Endothelial cell of umbilical vein (primary cell): ENCODE measurements around the gene OR2T5. TPM values are rescaled to one million over a fixed set of nuclear protein-coding genes. Genes with fewer than 3 reads are reported as not detected.
"Not testable (repeated sequence)": the region's sequence is repeated elsewhere in the genome, so short reads cannot be mapped to it uniquely, and the experiment has no call there.

Source experiments
- BruUV-seq: library from RNA; stranded (reverse); fragments of 400-500 nt; replicated peaks from 2 replicates; lab custom pipeline; 2021; lab: Mats Ljungman, UMichigan
- CTCF ChIA-PET: fragments of 300-600, 350-600 bp; sonication (Branson Sonifier 250); formaldehyde crosslinking; loops from one replicate; lab custom pipeline; 2021; ENCODE audit warnings: antibody characterized with exemption, inconsistent platforms; lab: Charles Lee
- POLR2A ChIA-PET: fragments of 300-600, 350-600 bp; sonication (Branson Sonifier 250); formaldehyde crosslinking; loops from one replicate; lab custom pipeline; 2021; ENCODE audit warnings: antibody characterized with exemption, inconsistent platforms; lab: Charles Lee
- DNase-seq: peaks from one replicate; pipeline ENCODE4 v3.0.0-alpha.2; 2011; ENCODE audit warnings: low read depth, low spot score
- FAIRE-seq: peaks from 2 replicates; lab custom pipeline; 2011; peaks lifted over from hg19 to GRCh38; lab: Jason Lieb, UNC
- H2AFZ ChIP-seq: 2 replicates; pipeline ENCODE4 v1.6.0; 2012; ENCODE audit warnings: low read depth, low read length, control low read depth, inconsistent platforms
- H3K27ac ChIP-seq: 2 replicates; pipeline ENCODE4 v1.5.1; 2011; ENCODE audit warnings: low read depth, mild to moderate bottlenecking, control low read depth, low read length, moderate library complexity; ENCODE audit not compliant: insufficient read depth
- H3K27me3 ChIP-seq, 2 experiments: 2 replicates each; pipeline versions ENCODE4 v1.6.0 to v1.6.1; 2011; ENCODE audit warnings: low read length in 2 of 2, mixed read lengths in 1 of 2; ENCODE audit not compliant: control insufficient read depth in 2 of 2, insufficient read depth in 2 of 2
- H3K36me3 ChIP-seq, 2 experiments: 2 replicates in 1 of 2; 3 replicates in 1 of 2; pipeline ENCODE4 v1.5.1; 2011; ENCODE audit warnings: low read length in 2 of 2, mild to moderate bottlenecking in 1 of 2, moderate library complexity in 1 of 2; ENCODE audit not compliant: control insufficient read depth in 2 of 2, insufficient read depth in 2 of 2; ENCODE audit errors: extremely low read depth in 1 of 2
- H3K4me1 ChIP-seq: 3 replicates; pipeline ENCODE4 v1.5.1; 2011; ENCODE audit warnings: mild to moderate bottlenecking, low read length; ENCODE audit not compliant: control insufficient read depth, insufficient read depth; ENCODE audit errors: extremely low read depth
- H3K4me2 ChIP-seq: 2 replicates; pipeline ENCODE4 v1.6.1; 2011; ENCODE audit warnings: low read length, control low read depth, mixed read lengths; ENCODE audit not compliant: insufficient read depth
- H3K4me3 ChIP-seq, 3 experiments: fragments of 200-600 bp in 1 of 3; sonication (generic), shearing (Covaris generic) in 1 of 3; replicated peaks in 1 of 3; 2 replicates each; pipeline ENCODE4 v1.5.1; 2011 to 2016; ENCODE audit warnings: control low read depth in 3 of 3, low read length in 3 of 3, mild to moderate bottlenecking in 2 of 3, inconsistent platforms in 1 of 3, low read depth in 1 of 3, moderate library complexity in 1 of 3; ENCODE audit not compliant: insufficient read depth in 1 of 3
- H3K79me2 ChIP-seq: 2 replicates; pipeline ENCODE4 v1.6.0; 2012; ENCODE audit warnings: low read length, inconsistent platforms; ENCODE audit not compliant: control insufficient read depth, insufficient read depth
- H3K9ac ChIP-seq: replicated peaks from 2 replicates; pipeline ENCODE3; 2011; ENCODE audit warnings: low read length, control low read depth; ENCODE audit not compliant: insufficient read depth; ENCODE audit errors: extremely low read depth
- H3K9me1 ChIP-seq: replicated peaks from 3 replicates; pipeline ENCODE4 v1.6.0; 2011; ENCODE audit warnings: mild to moderate bottlenecking, low read length; ENCODE audit not compliant: control insufficient read depth, insufficient read depth; ENCODE audit errors: extremely low read depth
- H3K9me3 ChIP-seq: replicated peaks from 2 replicates; pipeline ENCODE4 v1.5.1; 2012; ENCODE audit warnings: low read length, inconsistent platforms; ENCODE audit not compliant: control insufficient read depth, insufficient read depth
- H4K20me1 ChIP-seq: replicated peaks from 2 replicates; pipeline ENCODE3; 2011; ENCODE audit warnings: mild to moderate bottlenecking, low read length; ENCODE audit not compliant: control insufficient read depth, insufficient read depth; ENCODE audit errors: extremely low read depth
- FOS ChIP-seq: IDR thresholded peaks from 2 replicates; pipeline ENCODE4 v1.6.1; 2011; ENCODE audit warnings: mild to moderate bottlenecking, low read length, moderate library complexity, borderline replicate concordance; ENCODE audit not compliant: insufficient read depth
- JUN ChIP-seq: IDR thresholded peaks from 2 replicates; pipeline ENCODE4 v1.6.1; 2011; ENCODE audit warnings: borderline replicate concordance, low read depth; ENCODE audit not compliant: insufficient read length, insufficient read depth
- MYC ChIP-seq: IDR thresholded peaks from one replicate; pipeline ENCODE4 v1.6.1; 2011; ENCODE audit warnings: mild to moderate bottlenecking, low read depth, low read length
- POLR2AphosphoS5 ChIP-seq: IDR thresholded peaks from 2 replicates; pipeline ENCODE4 v1.6.1; 2012; ENCODE audit warnings: low read depth, mild to moderate bottlenecking, control low read depth, low read length, moderate library complexity; ENCODE audit not compliant: insufficient read depth
- dilution Hi-C: fragments of 300-500 bp; cut with MboI; formaldehyde crosslinking; loops from one replicate; pipeline ENCODE4 v1.15.0; 2019; ENCODE audit warnings: low sequenced_read_pairs; ENCODE audit not compliant: extremely low pct_ligation_motif_present
- intact Hi-C: fragments of 100-400 bp; cut with micrococcal nuclease; formaldehyde crosslinking; loops from one replicate; pipeline ENCODE4 v1.10.0; 2022
- polyA plus RNA-seq, 4 experiments: library from polyadenylated mRNA; depleted of rRNA in 3 of 4; stranded (reverse) in 3 of 4; unstranded in 1 of 4; fragments of >200 nt; gene quantifications; 2 replicates each; pipeline versions ENCODE4 v1.2.1 to v1.2.3, GENCODE V29; 2011 to 2012; ENCODE audit warnings: missing spikeins in 1 of 4
- total RNA-seq: library from RNA; stranded (reverse); gene quantifications from 2 replicates; pipeline ENCODE4 v1.2.3, GENCODE V29; 2021
- TF ChIP-seq, protein P1 (sequence below), 2 donors: IDR thresholded peaks; 1 replicate in 1 of 2; 2 replicates in 1 of 2; pipeline ENCODE4 v1.5.1; 2011; ENCODE audit warnings: low read length in 2 of 2, mild to moderate bottlenecking in 2 of 2, moderate library complexity in 2 of 2, control low read depth in 1 of 2, inconsistent platforms in 1 of 2, low read depth in 1 of 2; ENCODE audit not compliant: insufficient read depth in 1 of 2; ENCODE audit errors: extremely low read depth in 1 of 2

Gene OR2T5
- total and polyA plus RNA-seq, 2 donors (not counting 3 experiments of a cell fraction or from before 2014, with no cell fraction given) = not detected

- no peaks in the 10 kb centered on the region for H4K20me1 ChIP-seq
- H3K4me3 ChIP-seq = no peak overlapping the region
- H3K9ac ChIP-seq = no peak overlapping the region
- FAIRE-seq (no peak), DNase-seq (no peak)
- H3K27me3 ChIP-seq = no peaks in the 10 kb centered on the region
- H3K9me3 ChIP-seq = peaks cover 2% of the 10 kb centered on the region
- POLR2A ChIA-PET = no interaction called here
- no peak overlapping the region for H2AFZ ChIP-seq
- intact Hi-C loops (no loop called here), dilution Hi-C loops (no loop called here)
- H3K9me1 ChIP-seq = no peaks in the 10 kb centered on the region
- BruUV-seq = no TSS peak
- H3K36me3 ChIP-seq = no peaks in the 10 kb centered on the region
- no peaks in the 10 kb centered on the region for H3K4me1 ChIP-seq
- no peak for TF ChIP-seq FOS
- no peak for TF ChIP-seq MYC
- TF ChIP-seq, protein P1, sequence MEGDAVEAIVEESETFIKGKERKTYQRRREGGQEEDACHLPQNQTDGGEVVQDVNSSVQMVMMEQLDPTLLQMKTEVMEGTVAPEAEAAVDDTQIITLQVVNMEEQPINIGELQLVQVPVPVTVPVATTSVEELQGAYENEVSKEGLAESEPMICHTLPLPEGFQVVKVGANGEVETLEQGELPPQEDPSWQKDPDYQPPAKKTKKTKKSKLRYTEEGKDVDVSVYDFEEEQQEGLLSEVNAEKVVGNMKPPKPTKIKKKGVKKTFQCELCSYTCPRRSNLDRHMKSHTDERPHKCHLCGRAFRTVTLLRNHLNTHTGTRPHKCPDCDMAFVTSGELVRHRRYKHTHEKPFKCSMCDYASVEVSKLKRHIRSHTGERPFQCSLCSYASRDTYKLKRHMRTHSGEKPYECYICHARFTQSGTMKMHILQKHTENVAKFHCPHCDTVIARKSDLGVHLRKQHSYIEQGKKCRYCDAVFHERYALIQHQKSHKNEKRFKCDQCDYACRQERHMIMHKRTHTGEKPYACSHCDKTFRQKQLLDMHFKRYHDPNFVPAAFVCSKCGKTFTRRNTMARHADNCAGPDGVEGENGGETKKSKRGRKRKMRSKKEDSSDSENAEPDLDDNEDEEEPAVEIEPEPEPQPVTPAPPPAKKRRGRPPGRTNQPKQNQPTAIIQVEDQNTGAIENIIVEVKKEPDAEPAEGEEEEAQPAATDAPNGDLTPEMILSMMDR (IDR thresholded peaks at IDR 0.05; ENCODE audit: extremely low read depth in 1 of 2, insufficient read depth in 1 of 2, low read depth in 1 of 2, low read length in 2 of 2) = no peak
- TF ChIP-seq JUN = no peak
- TF ChIP-seq POLR2AphosphoS5 = no peak
- CTCF ChIA-PET = no interaction called here
- no peaks in the 10 kb centered on the region for H3K79me2 ChIP-seq
- no peak overlapping the region for H3K4me2 ChIP-seq
- no peak overlapping the region for H3K27ac ChIP-seq
Observed at GRCh38 chr1:248521856-248522255, 33.5 kb downstream of the OR2T5 start.

DNA sequence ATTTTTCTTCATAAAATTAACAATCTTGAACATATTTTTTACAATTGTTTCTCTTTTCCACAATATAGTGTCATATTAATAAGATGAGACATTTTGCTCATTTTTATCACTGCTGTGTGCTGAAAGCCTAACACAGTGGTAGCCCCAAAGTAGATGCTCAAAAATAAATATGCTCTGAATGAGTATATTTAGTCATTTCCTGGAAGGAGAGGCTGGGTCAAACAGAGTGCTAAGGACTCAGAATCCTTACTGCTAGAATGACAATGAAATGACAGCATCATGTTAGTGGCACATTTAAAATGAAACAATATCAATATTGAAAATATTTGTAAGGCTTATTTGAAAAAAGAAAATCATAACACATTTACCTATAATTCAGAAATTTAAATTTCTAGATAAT, 49.1 kb downstream of the OR2T5 start:
- H3K4me1 ChIP-seq, H3K27me3 ChIP-seq, CTCF ChIA-PET, H3K4me3 ChIP-seq, H3K9ac ChIP-seq, BruUV-seq, H3K9me3 ChIP-seq, H3K79me2 ChIP-seq, H3K4me2 ChIP-seq, H3K36me3 ChIP-seq, H2AFZ ChIP-seq, H3K9me1 ChIP-seq, DNase-seq, intact Hi-C loops, H3K27ac ChIP-seq, dilution Hi-C loops, POLR2A ChIA-PET, H4K20me1 ChIP-seq, FAIRE-seq: not testable (repeated sequence)

Other genes starting within 250 kb of the OR2T5 start
- gene OR2T33, start 210.6 kb upstream of the OR2T5 start, total RNA-seq = not detected in 2 replicates
- gene OR2T33, start 210.6 kb upstream of the OR2T5 start, polyA plus RNA-seq = not detected in 2 replicates
- not detected in 2 replicates for gene OR2T12, start 185.2 kb upstream of the OR2T5 start, total RNA-seq
- not detected in 2 replicates for gene OR2T12, start 185.2 kb upstream of the OR2T5 start, polyA plus RNA-seq
- not detected in 2 replicates for gene OR2M7, start 164.0 kb upstream of the OR2T5 start, total RNA-seq
- not detected in 2 replicates for gene OR2M7, start 164.0 kb upstream of the OR2T5 start, polyA plus RNA-seq
- not detected in 2 replicates for gene OR14C36, start 139.8 kb upstream of the OR2T5 start, total RNA-seq
- gene OR14C36, start 139.8 kb upstream of the OR2T5 start, polyA plus RNA-seq = not detected in 2 replicates
- gene OR2T4, start 126.9 kb upstream of the OR2T5 start, total RNA-seq = not detected in 2 replicates
- gene OR2T4, start 126.9 kb upstream of the OR2T5 start, polyA plus RNA-seq = not detected in 2 replicates
- not detected in 2 replicates for gene OR2T6, start 112.8 kb upstream of the OR2T5 start, total RNA-seq
- gene OR2T6, start 112.8 kb upstream of the OR2T5 start, polyA plus RNA-seq = not detected in 2 replicates
- not detected in 2 replicates for gene OR2T1, start 85.5 kb upstream of the OR2T5 start, total RNA-seq
- gene OR2T1, start 85.5 kb upstream of the OR2T5 start, polyA plus RNA-seq = not detected in 2 replicates
- not detected in 2 replicates for gene OR2T2, start 43.0 kb upstream of the OR2T5 start, total RNA-seq
- not detected in 2 replicates for gene OR2T2, start 43.0 kb upstream of the OR2T5 start, polyA plus RNA-seq
- gene OR2T3, start 15.2 kb upstream of the OR2T5 start, total RNA-seq = not detected in 2 replicates
- gene OR2T3, start 15.2 kb upstream of the OR2T5 start, polyA plus RNA-seq = not detected in 2 replicates
- gene OR2G6, start 19.5 kb downstream of the OR2T5 start, total RNA-seq = not detected in 2 replicates
- gene OR2G6, start 19.5 kb downstream of the OR2T5 start, polyA plus RNA-seq = not detected in 2 replicates
- gene OR2T29, start 74.2 kb downstream of the OR2T5 start, total RNA-seq = not detected in 2 replicates
- not detected in 2 replicates for gene OR2T29, start 74.2 kb downstream of the OR2T5 start, polyA plus RNA-seq
- not detected in 2 replicates for gene OR2T34, start 86.2 kb downstream of the OR2T5 start, total RNA-seq
- not detected in 2 replicates for gene OR2T34, start 86.2 kb downstream of the OR2T5 start, polyA plus RNA-seq
- not detected in 2 replicates for gene OR2T10, start 109.1 kb downstream of the OR2T5 start, total RNA-seq
- not detected in 2 replicates for gene OR2T10, start 109.1 kb downstream of the OR2T5 start, polyA plus RNA-seq
- gene OR2T11, start 146.5 kb downstream of the OR2T5 start, total RNA-seq = not detected in 2 replicates
- gene OR2T11, start 146.5 kb downstream of the OR2T5 start, polyA plus RNA-seq = not detected in 2 replicates
- gene OR2T35, start 156.7 kb downstream of the OR2T5 start, total RNA-seq = not detected in 2 replicates
- gene OR2T35, start 156.7 kb downstream of the OR2T5 start, polyA plus RNA-seq = not detected in 2 replicates
- not detected in 2 replicates for gene OR2T27, start 166.9 kb downstream of the OR2T5 start, total RNA-seq
- gene OR2T27, start 166.9 kb downstream of the OR2T5 start, polyA plus RNA-seq = not detected in 2 replicates
- not detected in 2 replicates for gene OR14I1, start 214.2 kb downstream of the OR2T5 start, total RNA-seq
- gene OR14I1, start 214.2 kb downstream of the OR2T5 start, polyA plus RNA-seq = not detected in 2 replicates